Prostate gland (tissue), 2 donors: ENCODE data around the gene MRTO4. TPM values are rescaled to one million over a fixed set of nuclear protein-coding genes. Genes with fewer than 3 reads are reported as not detected.
"Not testable (repeated sequence)": the region's sequence is repeated elsewhere in the genome, so short reads cannot be mapped to it uniquely, and the experiment has no call there.

Source experiments
- DNase-seq: peaks from one replicate; pipeline ENCODE4 v3.0.0-alpha.2; 2019; ENCODE audit warnings: low spot score
- H3K27ac ChIP-seq, 2 donors: fragments of 200-600 bp; sonication (generic); 2 replicates each; pipeline ENCODE4 v1.5.1; 2017 to 2019
- H3K27me3 ChIP-seq: fragments of 200-600 bp; sonication (generic); replicated peaks from 2 replicates; pipeline ENCODE4 v1.5.1; 2019; ENCODE audit not compliant: insufficient read depth
- H3K36me3 ChIP-seq, 2 donors: fragments of 200-600 bp; sonication (generic); 1 replicate in 1 of 2; 2 replicates in 1 of 2; pipeline versions ENCODE4 v1.5.1 to v1.8.1; 2017 to 2019
- H3K4me1 ChIP-seq: fragments of 200-600 bp; sonication (generic); replicated peaks from 2 replicates; pipeline ENCODE4 v1.5.1; 2019
- H3K4me3 ChIP-seq, 2 donors: fragments of 200-600 bp; sonication (generic); 2 replicates each; pipeline ENCODE4 v1.5.1; 2017 to 2019
- H3K9me3 ChIP-seq: fragments of 200-600 bp; sonication (generic); 2 replicates; pipeline ENCODE4 v1.5.1; 2017
- CTCF ChIP-seq, 4 experiments: fragments of 200-600 bp in 2 of 4; fragments of 450-650 bp in 2 of 4; sonication (generic) in 2 of 4; IDR thresholded peaks; 1 replicate in 3 of 4; 2 replicates in 1 of 4; pipeline ENCODE4 v1.5.1; 2016 to 2019; ENCODE audit warnings: antibody characterized with exemption in 4 of 4, mild to moderate bottlenecking in 2 of 4, moderate library complexity in 2 of 4
- POLR2A ChIP-seq: fragments of 450-650 bp; IDR thresholded peaks from one replicate; pipeline ENCODE4 v1.6.1; 2016; ENCODE audit warnings: antibody characterized with exemption, mild to moderate bottlenecking
- POLR2AphosphoS5 ChIP-seq: sonication (generic); formaldehyde crosslinking; IDR thresholded peaks from one replicate; pipeline ENCODE4 v1.6.1; 2017; ENCODE audit warnings: antibody characterized with exemption
- WGBS: methylation state at CpG from one replicate; pipeline ENCODE4 v1.1.5; 2018; 5-methylcytosine and 5-hydroxymethylcytosine counted together
- intact Hi-C: fragments of 100-400 bp; cut with DNase I; formaldehyde crosslinking; loops from one replicate; pipeline ENCODE4 v1.14.2; 2022
- total RNA-seq, 2 donors: library from RNA; depleted of rRNA; stranded (reverse); fragments of >200 nt; gene quantifications; one replicate each; pipeline ENCODE4 v1.1.0, GENCODE V29; 2016

The MRTO4 gene
- total RNA-seq, 2 donors from 2014 or later: 20.5 to 21.9 TPM

- under 1% methylated on average over 71 of the region's 80 CpGs for WGBS
- H3K27me3 ChIP-seq: no peaks in the 10 kb centered on the region
- intact Hi-C loops: no loop called here
These were observed 41.4 kb upstream of the MRTO4 start, which contains the start of gene UBR4 for GRCh38 chr1:19209990-19210771. UBR4 (minus strand) TSS chr1:19210266; CDS start chr1:19210248, 18 bp downstream.

GRCh38 chr1:19210772-19211549, 40.6 kb upstream of the MRTO4 start:
- peak overlapping the region; percentile 89 to 95 for H3K27ac ChIP-seq
- H3K36me3 ChIP-seq: no peaks in the 10 kb centered on the region
- DNase-seq: no peak
- intact Hi-C loops: no loop called here
- no peaks in the 10 kb centered on the region for H3K27me3 ChIP-seq
- no peaks in the 10 kb centered on the region for H3K9me3 ChIP-seq
- TF ChIP-seq POLR2AphosphoS5 (no peak), CTCF (IDR thresholded peaks at IDR 0.05) (no peak), POLR2A (no peak)
- peak overlapping the region; percentile 89 to 95 for H3K4me3 ChIP-seq
- peaks cover 10% of the 10 kb centered on the region for H3K4me1 ChIP-seq
- 17% methylated on average over 12 of the region's 12 CpGs for WGBS

More at GRCh38 chr1:19209990-19210771, 41.4 kb upstream of the MRTO4 start, which contains the start of gene UBR4:
- Histone ChIP-seq H3K36me3 (no peaks in the 10 kb centered on the region), H3K9me3 (no peaks in the 10 kb centered on the region), H3K4me1 (peaks cover 10% of the 10 kb centered on the region), H3K4me3 (peak within 1 kb of the TSS; percentile 89 to 95), H3K27ac (peak within 1 kb of the TSS; percentile 89 to 95)
- TF ChIP-seq POLR2A (peak; percentile 98), POLR2AphosphoS5 (peak; percentile 98), CTCF (IDR thresholded peaks at IDR 0.05) (peak in 2 of 4 experiments; percentile 31 to 38)
- DNase-seq: peak; percentile 89

GRCh38 chr1:19212167-19212566, 39.4 kb upstream of the MRTO4 start:
- intact Hi-C loops: no loop called here
- H3K4me1 ChIP-seq: peaks cover 10% of the 10 kb centered on the region
- TF ChIP-seq POLR2AphosphoS5 (no peak), POLR2A (no peak), CTCF (IDR thresholded peaks at IDR 0.05) (no peak)

GRCh38 chr1:19213580-19213979, 38.0 kb upstream of the MRTO4 start:
- 97% methylated on average over 1 of the region's 1 CpG for WGBS
- intact Hi-C loops: no loop called here
- H3K4me3 ChIP-seq: no peak overlapping the region

More at GRCh38 chr1:19212167-19212566, 39.4 kb upstream of the MRTO4 start:
- no peaks in the 10 kb centered on the region for H3K9me3 ChIP-seq
- H3K27ac ChIP-seq: no peak overlapping the region
- DNase-seq: no peak
- H3K4me3 ChIP-seq: no peak overlapping the region
- H3K36me3 ChIP-seq: no peaks in the 10 kb centered on the region
- H3K27me3 ChIP-seq: no peaks in the 10 kb centered on the region

GRCh38 chr1:19216585-19216984, 35.0 kb upstream of the MRTO4 start:
- H3K4me3 ChIP-seq, H3K36me3 ChIP-seq, H3K4me1 ChIP-seq, intact Hi-C loops, H3K27ac ChIP-seq, H3K9me3 ChIP-seq, H3K27me3 ChIP-seq, DNase-seq: not testable (repeated sequence)
- WGBS: 96% methylated on average over 4 of the region's 4 CpGs

More at GRCh38 chr1:19213580-19213979, 38.0 kb upstream of the MRTO4 start:
- TF ChIP-seq CTCF (IDR thresholded peaks at IDR 0.05): no peak
- no peak for TF ChIP-seq POLR2AphosphoS5
- TF ChIP-seq POLR2A: no peak
- no peaks in the 10 kb centered on the region for H3K27me3 ChIP-seq
- H3K4me1 ChIP-seq: peaks cover 10% of the 10 kb centered on the region
- no peaks in the 10 kb centered on the region for H3K36me3 ChIP-seq
- H3K27ac ChIP-seq: no peak overlapping the region
- no peak for DNase-seq
- no peaks in the 10 kb centered on the region for H3K9me3 ChIP-seq
